ENCODE results near the gene TRPV6.

Gene TRPV6

DNA sequence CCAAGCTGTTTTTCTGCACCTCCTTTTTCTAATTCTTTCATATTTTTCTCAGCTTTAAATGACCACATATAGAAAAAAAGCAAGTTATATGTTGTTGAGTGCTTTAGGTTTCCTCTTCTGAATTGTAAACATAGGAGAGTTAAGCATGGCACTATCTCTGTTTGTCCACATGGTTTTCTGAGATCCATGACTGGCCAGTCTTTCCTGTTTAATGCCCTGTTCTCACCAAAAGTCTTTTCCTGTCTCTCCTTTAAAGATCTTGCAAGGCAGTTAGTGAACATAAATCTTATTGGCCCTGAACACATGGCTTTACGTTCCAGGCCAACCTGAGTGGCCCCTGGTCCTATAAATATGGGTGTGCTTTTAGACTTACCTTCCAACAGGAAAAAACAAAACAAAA lies 28.6 kb upstream of the TRPV6 start (continued):
- TF ChIP-seq, protein P1, sequence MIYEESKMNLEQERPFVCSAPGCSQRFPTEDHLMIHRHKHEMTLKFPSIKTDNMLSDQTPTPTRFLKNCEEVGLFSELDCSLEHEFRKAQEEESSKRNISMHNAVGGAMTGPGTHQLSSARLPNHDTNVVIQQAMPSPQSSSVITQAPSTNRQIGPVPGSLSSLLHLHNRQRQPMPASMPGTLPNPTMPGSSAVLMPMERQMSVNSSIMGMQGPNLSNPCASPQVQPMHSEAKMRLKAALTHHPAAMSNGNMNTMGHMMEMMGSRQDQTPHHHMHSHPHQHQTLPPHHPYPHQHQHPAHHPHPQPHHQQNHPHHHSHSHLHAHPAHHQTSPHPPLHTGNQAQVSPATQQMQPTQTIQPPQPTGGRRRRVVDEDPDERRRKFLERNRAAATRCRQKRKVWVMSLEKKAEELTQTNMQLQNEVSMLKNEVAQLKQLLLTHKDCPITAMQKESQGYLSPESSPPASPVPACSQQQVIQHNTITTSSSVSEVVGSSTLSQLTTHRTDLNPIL (CRISPR knock-in tag; IDR thresholded peaks at IDR 0.05; ENCODE audit: low read depth) = no peak
- no peak for TF ChIP-seq OSR1 (CRISPR knock-in tag; IDR thresholded peaks at IDR 0.05)

DNA sequence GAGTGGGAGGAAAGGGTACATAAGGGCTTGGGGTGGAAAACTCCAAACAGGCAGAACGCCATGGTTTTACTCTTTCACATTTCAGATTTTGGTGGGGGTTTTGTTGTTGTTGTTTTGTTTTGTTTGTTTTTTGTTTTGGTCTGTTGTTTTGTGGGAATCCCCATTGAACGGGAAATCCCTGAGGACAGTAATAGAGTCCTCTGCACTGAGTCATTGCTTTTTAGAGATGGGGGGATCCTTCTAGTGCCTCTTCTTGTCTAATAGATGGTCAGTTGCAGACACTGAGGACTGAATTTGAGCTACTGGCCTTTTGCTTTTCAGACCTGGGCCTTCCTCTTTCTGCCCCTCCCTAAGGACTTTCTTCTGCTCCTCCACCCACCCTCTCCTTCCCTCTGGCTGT lies 28.0 kb upstream of the TRPV6 start:
- no peak for ATAC-seq
- no peak for TF ChIP-seq CSDC2 (CRISPR knock-in tag; IDR thresholded peaks at IDR 0.05)
- TF ChIP-seq, protein P2, sequence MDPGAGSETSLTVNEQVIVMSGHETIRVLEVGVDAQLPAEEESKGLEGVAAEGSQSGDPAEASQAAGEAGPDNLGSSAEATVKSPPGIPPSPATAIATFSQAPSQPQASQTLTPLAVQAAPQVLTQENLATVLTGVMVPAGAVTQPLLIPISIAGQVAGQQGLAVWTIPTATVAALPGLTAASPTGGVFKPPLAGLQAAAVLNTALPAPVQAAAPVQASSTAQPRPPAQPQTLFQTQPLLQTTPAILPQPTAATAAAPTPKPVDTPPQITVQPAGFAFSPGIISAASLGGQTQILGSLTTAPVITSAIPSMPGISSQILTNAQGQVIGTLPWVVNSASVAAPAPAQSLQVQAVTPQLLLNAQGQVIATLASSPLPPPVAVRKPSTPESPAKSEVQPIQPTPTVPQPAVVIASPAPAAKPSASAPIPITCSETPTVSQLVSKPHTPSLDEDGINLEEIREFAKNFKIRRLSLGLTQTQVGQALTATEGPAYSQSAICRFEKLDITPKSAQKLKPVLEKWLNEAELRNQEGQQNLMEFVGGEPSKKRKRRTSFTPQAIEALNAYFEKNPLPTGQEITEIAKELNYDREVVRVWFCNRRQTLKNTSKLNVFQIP (CRISPR knock-in tag; IDR thresholded peaks at IDR 0.05; ENCODE audit: borderline replicate concordance, low read depth) = no peak
- TF ChIP-seq, protein P3, sequence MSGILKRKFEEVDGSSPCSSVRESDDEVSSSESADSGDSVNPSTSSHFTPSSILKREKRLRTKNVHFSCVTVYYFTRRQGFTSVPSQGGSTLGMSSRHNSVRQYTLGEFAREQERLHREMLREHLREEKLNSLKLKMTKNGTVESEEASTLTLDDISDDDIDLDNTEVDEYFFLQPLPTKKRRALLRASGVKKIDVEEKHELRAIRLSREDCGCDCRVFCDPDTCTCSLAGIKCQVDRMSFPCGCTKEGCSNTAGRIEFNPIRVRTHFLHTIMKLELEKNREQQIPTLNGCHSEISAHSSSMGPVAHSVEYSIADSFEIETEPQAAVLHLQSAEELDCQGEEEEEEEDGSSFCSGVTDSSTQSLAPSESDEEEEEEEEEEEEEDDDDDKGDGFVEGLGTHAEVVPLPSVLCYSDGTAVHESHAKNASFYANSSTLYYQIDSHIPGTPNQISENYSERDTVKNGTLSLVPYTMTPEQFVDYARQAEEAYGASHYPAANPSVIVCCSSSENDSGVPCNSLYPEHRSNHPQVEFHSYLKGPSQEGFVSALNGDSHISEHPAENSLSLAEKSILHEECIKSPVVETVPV (CRISPR knock-in tag; IDR thresholded peaks at IDR 0.05) = no peak
- TF ChIP-seq ZFP30 (CRISPR knock-in tag; IDR thresholded peaks at IDR 0.05) = no peak
- TF ChIP-seq ZC3H10 (CRISPR knock-in tag; IDR thresholded peaks at IDR 0.05) = no peak

DNA sequence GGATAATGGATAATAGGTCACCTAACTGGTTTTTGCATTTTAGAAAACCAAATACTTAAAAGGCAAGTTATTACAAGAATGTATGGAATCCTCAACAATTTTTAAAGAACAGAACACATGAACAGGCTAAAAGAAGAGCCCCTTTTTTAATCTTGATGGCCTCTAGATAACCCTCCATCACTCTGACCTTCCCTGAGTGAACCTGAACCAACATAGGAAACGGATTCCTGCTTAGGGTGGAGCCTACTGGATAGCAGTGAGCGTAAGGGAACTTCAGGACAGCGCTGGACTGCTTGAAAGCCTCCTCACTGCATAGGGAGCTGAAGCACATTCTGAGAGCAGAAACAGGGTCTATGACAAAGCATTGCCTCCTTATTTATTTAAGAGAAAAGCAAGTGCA lies 27.5 kb upstream of the TRPV6 start:
- TF ChIP-seq ZFP30 (CRISPR knock-in tag; IDR thresholded peaks at IDR 0.05) (no peak), CSDC2 (CRISPR knock-in tag; IDR thresholded peaks at IDR 0.05) (no peak), ZFP3 (CRISPR knock-in tag; IDR thresholded peaks at IDR 0.05) (no peak), BACH2 (CRISPR knock-in tag; IDR thresholded peaks at IDR 0.05; ENCODE audit: borderline replicate concordance) (no peak), ISL1 (CRISPR knock-in tag; IDR thresholded peaks at IDR 0.05) (no peak), ZNF70 (CRISPR knock-in tag; IDR thresholded peaks at IDR 0.05) (no peak)
- TF ChIP-seq, protein P2 (CRISPR knock-in tag; IDR thresholded peaks at IDR 0.05; ENCODE audit: borderline replicate concordance, low read depth) = no peak
- no peak for ATAC-seq

DNA sequence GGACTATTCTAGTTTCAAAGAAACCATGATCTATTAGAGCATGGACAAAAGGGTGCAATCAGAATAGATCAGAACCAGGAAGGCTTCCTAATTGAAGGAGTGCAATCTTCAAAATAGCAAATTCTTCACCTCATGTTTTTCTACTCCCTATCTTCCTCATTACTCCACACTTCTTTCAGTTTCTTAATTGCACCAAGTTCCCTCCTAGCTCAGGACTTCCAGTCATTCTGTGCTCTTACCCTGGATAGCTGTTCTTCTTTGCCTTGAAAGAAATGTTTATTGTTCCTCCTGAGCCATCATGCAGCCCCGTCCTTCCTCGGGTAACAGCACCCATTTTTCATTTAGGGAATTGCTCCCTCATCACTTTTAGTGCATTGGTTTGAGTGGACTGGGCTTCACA lies 24.9 kb upstream of the TRPV6 start:
- TF ChIP-seq TOX (CRISPR knock-in tag; IDR thresholded peaks at IDR 0.05; ENCODE audit: borderline replicate concordance) (no peak), CSDC2 (CRISPR knock-in tag; IDR thresholded peaks at IDR 0.05) (no peak), PPARA (CRISPR knock-in tag; IDR thresholded peaks at IDR 0.05; ENCODE audit: borderline replicate concordance) (no peak), GLIS3 (CRISPR knock-in tag; IDR thresholded peaks at IDR 0.05) (no peak), ESRRG (CRISPR knock-in tag; IDR thresholded peaks at IDR 0.05) (no peak), TCF4 (CRISPR knock-in tag; IDR thresholded peaks at IDR 0.05; ENCODE audit: borderline replicate concordance) (no peak), ZNF565 (CRISPR knock-in tag; conservative IDR thresholded peaks at IDR 0.05; ENCODE audit: low read depth) (no peak), SNAI2 (CRISPR knock-in tag; IDR thresholded peaks at IDR 0.05) (no peak), BACH2 (CRISPR knock-in tag; IDR thresholded peaks at IDR 0.05; ENCODE audit: borderline replicate concordance) (no peak), RARB (CRISPR knock-in tag; IDR thresholded peaks at IDR 0.05) (no peak)
- TF ChIP-seq, protein P1 (CRISPR knock-in tag; IDR thresholded peaks at IDR 0.05; ENCODE audit: low read depth) = no peak
- TF ChIP-seq, protein P4, sequence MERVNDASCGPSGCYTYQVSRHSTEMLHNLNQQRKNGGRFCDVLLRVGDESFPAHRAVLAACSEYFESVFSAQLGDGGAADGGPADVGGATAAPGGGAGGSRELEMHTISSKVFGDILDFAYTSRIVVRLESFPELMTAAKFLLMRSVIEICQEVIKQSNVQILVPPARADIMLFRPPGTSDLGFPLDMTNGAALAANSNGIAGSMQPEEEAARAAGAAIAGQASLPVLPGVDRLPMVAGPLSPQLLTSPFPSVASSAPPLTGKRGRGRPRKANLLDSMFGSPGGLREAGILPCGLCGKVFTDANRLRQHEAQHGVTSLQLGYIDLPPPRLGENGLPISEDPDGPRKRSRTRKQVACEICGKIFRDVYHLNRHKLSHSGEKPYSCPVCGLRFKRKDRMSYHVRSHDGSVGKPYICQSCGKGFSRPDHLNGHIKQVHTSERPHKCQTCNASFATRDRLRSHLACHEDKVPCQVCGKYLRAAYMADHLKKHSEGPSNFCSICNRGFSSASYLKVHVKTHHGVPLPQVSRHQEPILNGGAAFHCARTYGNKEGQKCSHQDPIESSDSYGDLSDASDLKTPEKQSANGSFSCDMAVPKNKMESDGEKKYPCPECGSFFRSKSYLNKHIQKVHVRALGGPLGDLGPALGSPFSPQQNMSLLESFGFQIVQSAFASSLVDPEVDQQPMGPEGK (CRISPR knock-in tag; IDR thresholded peaks at IDR 0.05; ENCODE audit: borderline replicate concordance) = no peak
- ATAC-seq = no peak

All from SK-N-SH treated with all-trans-retinoic acid at 6 μM for 48 hours (cell line).